ENCODE measurements around the gene KIF5A.
"Not testable (repeated sequence)": the region's sequence is repeated elsewhere in the genome, so short reads cannot be mapped to it uniquely, and the experiment has no call there.

Gene KIF5A

DNA sequence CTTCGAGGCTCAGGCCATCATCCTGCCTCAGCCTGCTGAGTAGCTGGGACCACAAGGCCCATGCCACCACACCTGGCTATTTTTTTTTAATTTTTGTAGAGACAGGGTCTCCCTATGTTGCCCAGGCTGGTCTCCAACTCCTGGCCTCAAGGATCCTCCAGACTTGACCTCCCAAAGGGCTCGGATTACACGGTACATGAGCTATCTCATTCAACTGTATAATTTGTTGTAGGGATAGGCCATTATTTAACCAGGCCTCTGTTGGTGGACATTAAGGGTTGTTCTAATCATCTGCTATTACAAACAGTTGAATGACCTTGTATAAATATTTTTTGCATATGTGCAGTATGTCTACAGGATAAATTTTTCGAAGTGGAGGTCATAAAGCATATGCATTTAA is 9.0 kb downstream of the KIF5A start:
- DNase-seq = no peak

DNA sequence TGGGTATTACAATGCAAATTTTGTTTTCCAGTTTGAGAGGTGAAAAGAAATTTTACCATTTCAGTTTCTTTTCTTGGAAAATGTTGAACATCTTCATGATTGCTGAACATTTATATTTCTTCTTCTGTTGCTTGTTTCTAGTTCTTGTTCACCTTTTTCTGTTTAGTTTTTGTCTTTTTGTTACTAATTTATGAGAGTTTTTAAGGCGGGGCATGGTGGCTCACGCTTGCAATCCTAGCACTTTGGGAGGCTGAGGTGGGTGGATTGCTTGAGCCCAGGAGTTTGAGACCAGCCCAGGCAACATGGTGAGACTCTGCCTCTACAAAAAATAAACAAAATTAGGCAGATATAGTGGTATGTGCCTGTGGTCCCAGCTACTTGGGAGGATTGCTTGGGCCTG is 10.7 kb downstream of the KIF5A start:
- no peak for DNase-seq

DNA sequence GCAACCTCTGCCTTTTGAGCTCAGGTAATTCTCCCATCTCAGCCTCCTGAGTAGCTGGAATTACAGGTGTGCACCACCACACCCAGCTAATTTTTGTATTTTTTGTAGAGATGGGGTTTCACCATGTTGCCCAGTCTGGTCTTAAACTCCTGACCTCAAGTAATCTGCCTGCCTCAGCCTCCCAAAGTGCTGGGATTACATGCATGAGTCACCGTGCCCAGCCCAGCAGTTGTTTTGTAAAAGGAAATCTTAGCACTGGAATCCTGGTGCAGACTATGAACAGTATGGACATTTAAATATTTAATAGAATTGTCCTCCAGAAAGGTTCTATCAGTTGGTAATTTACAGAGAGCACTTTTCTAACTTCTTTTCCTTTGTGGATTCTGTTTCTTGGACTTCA is 11.3 kb downstream of the KIF5A start:
- not testable (repeated sequence) for DNase-seq

GRCh38 chr12:57563358-57563757 is 13.5 kb downstream of the KIF5A start:
- DNase-seq = no peak

- DNase-seq = no peak
These were observed 14.4 kb downstream of the KIF5A start for GRCh38 chr12:57564178-57564740.

GRCh38 chr12:57568838-57569237 is 19.0 kb downstream of the KIF5A start:
- no peak for DNase-seq

DNA sequence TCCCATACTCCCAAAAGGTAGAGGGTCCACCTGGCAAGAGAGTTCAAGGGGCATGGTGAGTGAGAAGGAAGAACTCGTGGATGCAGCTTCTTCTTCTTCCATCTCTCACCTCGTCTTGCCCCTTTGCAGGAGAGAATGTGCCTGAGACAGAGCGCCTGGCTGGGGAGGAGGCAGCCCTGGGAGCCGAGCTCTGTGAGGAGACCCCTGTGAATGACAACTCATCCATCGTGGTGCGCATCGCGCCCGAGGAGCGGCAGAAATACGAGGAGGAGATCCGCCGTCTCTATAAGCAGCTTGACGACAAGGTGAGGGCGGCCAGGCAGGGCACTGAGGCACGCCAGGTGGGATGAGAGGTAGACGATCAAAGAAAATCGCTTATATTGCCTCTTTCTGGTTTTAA is 20.0 kb downstream of the KIF5A start:
- DNase-seq = no peak

DNA sequence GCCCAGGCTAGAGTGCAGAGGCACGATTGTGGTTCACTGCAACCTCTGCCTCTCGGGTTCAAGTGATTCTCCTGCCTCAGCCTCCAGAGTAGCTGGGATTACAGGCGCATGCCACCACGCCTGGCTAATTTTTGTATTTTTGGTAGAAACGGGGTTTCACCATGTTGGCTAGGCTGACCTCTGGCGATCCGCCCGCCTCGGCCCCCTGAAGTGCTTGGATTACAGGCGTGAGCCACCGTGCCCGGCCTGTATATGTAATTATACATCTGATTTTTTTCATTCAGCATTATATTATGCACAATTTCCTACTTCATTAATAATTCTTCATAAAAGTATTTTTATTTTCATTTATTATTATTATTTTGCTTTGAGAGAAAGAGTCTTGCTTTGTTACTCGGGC is 20.6 kb downstream of the KIF5A start:
- not testable (repeated sequence) for DNase-seq

- DNase-seq = no peak
These were observed 22.3 kb downstream of the KIF5A start for GRCh38 chr12:57571926-57572762.

DNA sequence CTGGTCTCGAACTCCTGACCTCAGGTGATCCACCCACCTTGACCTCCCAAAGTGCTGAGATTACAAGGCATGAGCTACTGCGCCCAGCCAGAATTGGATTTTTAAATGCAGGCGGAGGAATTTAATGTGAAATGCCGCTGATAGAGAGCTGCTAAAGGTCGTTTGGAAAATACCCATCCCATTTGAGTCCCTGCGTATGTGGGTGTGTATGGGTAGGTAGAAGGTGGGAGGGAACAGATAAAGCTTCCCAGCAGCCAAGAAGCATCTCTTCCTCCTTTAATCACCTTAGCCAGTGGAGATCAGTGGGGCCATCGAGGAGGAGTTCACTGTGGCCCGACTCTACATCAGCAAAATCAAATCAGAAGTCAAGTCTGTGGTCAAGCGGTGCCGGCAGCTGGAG is 25.0 kb downstream of the KIF5A start:
- no peak for DNase-seq

GRCh38 chr12:57575771-57576612 is 26.1 kb downstream of the KIF5A start:
- DNase-seq = no peak

GRCh38 chr12:57576613-57577160 is 26.8 kb downstream of the KIF5A start:
- DNase-seq = no peak

GRCh38 chr12:57577981-57578758 is 28.3 kb downstream of the KIF5A start:
- no peak for DNase-seq

DNA sequence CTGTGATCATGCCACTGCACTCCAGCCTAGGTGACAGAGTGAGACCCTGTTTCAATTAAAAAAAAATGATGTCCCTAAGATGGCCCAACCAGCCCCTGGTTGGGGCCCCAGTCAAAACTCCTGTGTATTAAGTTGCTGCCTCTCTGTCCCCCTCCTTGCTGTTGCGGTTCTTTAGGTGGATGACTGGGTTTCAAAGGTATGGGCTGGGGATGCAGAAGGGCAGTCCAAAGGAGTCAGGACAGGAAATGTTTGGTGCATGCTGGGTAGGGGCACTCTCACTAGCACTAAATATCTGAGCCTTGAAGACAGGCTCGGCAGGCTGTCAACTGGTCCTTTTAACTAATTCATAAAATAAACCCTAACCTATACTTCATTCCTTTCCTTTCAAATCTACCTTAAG is 29.2 kb downstream of the KIF5A start:
- DNase-seq = no peak

GRCh38 chr12:57579677-57580465 is 30.0 kb downstream of the KIF5A start:
- DNase-seq = no peak

GRCh38 chr12:57580466-57580795 is 30.6 kb downstream of the KIF5A start:
- DNase-seq = no peak

DNA sequence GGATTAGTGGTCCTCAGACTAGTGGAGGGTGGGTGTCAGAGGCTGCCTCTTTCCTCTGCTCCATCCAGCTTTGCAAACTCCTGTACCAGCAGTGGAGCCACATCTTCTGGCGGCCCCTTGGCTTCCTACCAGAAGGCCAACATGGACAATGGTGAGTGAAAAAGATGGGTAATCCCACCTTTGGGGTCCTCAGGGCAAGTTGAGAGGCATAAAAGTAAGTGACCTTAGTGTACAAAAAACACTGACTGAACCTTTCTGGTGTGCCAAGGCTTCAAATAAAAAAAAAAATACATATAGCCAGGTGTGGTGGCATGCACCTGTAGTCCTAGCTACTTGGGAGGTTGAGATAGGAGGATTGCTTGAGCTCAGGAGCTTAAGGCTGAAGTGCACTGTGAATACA is 32.0 kb downstream of the KIF5A start:
- no peak for DNase-seq

- no peak for DNase-seq
These were observed 32.6 kb downstream of the KIF5A start for GRCh38 chr12:57582440-57582839.

GRCh38 chr12:57583008-57583831 is 33.4 kb downstream of the KIF5A start:
- peak; percentile 78 for DNase-seq

DNA sequence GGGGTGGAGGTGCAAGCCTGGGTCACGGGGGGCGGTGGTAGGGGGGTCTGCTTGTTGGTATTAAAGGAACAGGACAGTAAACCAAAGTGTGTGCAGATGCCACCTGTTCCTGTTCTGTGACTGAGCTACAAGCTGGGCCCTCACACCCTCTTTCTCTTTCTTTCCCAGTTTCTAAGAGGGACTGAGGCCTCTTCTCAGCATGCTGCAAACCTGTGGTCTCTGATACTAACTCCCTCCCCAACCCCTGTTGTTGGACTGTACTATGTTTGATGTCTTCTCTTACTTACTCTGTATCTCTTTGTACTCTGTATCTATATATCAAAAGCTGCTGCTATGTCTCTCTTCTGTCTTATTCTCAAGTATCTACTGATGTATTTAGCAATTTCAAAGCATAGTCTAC is 34.2 kb downstream of the KIF5A start:
- no peak for DNase-seq

DNA sequence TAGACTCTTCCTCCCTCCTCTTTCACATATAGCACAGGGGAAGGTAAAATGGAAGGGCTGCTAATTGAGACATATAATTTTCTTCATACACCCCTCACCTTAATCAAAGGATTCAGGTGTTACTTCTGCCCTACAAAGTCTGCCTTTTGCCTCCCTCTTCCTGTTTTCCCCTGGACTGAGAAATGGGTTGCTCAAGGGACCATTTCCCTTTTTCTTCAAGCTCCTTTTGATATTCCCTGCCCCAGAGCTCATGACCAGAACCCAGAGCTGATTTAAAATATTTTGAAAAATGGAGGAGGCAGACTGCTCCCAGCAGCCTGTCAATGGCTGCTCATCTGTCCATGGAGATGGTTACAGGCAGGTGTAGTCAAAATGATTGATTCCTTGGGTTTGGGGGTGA is 34.8 kb downstream of the KIF5A start:
- DNase-seq = no peak
